ENCODE data around the gene CFDP1. TPM values are rescaled to one million over a fixed set of nuclear protein-coding genes. Genes with fewer than 3 reads are reported as not detected.

CFDP1 gene
- polyA plus RNA-seq, 3 donors = 12.9 to 23.2 (median 19.0) TPM

GRCh38 chr16:75455677-75456076 lies 22.4 kb upstream of the CFDP1 start:
- WGBS (ENCODE audit: insufficient coverage) = 97% methylated on average over 4 of the region's 5 CpGs
- Mint-ChIP-seq H3K4me1 (peaks cover 6% of the 10 kb centered on the region), H3K4me3 (no peak overlapping the region), H3K9me3 (no peaks in the 10 kb centered on the region), H3K36me3 (peaks cover 20 to 31% of the 10 kb centered on the region in 2 donors), H3K27ac (peak overlapping the region in 1 of 7 donors; percentile 76), H3K27me3 (ENCODE audit: low read depth in 3 of 3) (no peaks in the 10 kb centered on the region)
- Histone ChIP-seq H3K79me2 (ENCODE audit: insufficient read depth, low read length) (peaks cover 97% of the 10 kb centered on the region), H3K36me3 (replicated peaks in 1 of 2; ENCODE audit: control insufficient read depth in 1 of 2, insufficient read depth in 2 of 2, low read length in 2 of 2) (peaks cover 12 to 20% of the 10 kb centered on the region in 2 donors), H2AFZ (ENCODE audit: insufficient read depth, low read depth, low read length, poor library complexity, severe bottlenecking) (no peak overlapping the region), H3K4me3 (replicated peaks in 1 of 3; ENCODE audit: low read depth in 2 of 3, low read length in 3 of 3) (no peak overlapping the region), H4K20me1 (ENCODE audit: insufficient read depth, low read length) (peaks cover 95% of the 10 kb centered on the region), H3K4me2 (replicated peaks; ENCODE audit: extremely low read depth, low read length, poor library complexity, severe bottlenecking) (no peak overlapping the region), H3K9ac (ENCODE audit: insufficient read depth, low read length, poor library complexity, severe bottlenecking) (no peak overlapping the region), H3K27ac (ENCODE audit: low read depth in 1 of 2, low read length in 2 of 2) (no peak overlapping the region), H3K27me3 (ENCODE audit: control insufficient read depth in 2 of 2, insufficient read depth in 2 of 2, low read length in 2 of 2) (no peaks in the 10 kb centered on the region), H3K4me1 (ENCODE audit: control insufficient read depth in 1 of 2, insufficient read depth in 2 of 2, low read length in 2 of 2) (no peaks in the 10 kb centered on the region), H3K9me3 (replicated peaks in 1 of 2; ENCODE audit: control insufficient read depth in 1 of 2, insufficient read depth in 1 of 2, low read length in 2 of 2) (no peaks in the 10 kb centered on the region)
- no peak for DNase-seq
- intact Hi-C loops (cut with micrococcal nuclease) = no loop called here
- TF ChIP-seq CTCF (IDR thresholded peaks at IDR 0.05) = no peak

- H3K27me3 ChIP-seq (ENCODE audit: control insufficient read depth in 2 of 2, insufficient read depth in 2 of 2, low read length in 2 of 2) = no peaks in the 10 kb centered on the region
- peaks cover 19 to 35% of the 10 kb centered on the region in 2 donors for H3K36me3 ChIP-seq (replicated peaks in 1 of 2; ENCODE audit: control insufficient read depth in 1 of 2, insufficient read depth in 2 of 2, low read length in 2 of 2)
- peak overlapping the region in 1 of 7 donors; percentile 11 for H3K27ac Mint-ChIP-seq
- no peak overlapping the region for H2AFZ ChIP-seq (ENCODE audit: insufficient read depth, low read depth, low read length, poor library complexity, severe bottlenecking)
- no peaks in the 10 kb centered on the region for H3K4me1 ChIP-seq (ENCODE audit: control insufficient read depth in 1 of 2, insufficient read depth in 2 of 2, low read length in 2 of 2)
- peaks cover 73% of the 10 kb centered on the region for H3K79me2 ChIP-seq (ENCODE audit: insufficient read depth, low read length)
- H3K4me1 Mint-ChIP-seq = no peaks in the 10 kb centered on the region
- DNase-seq = no peak
- no peak for TF ChIP-seq CTCF (IDR thresholded peaks at IDR 0.05)
- intact Hi-C loops (cut with micrococcal nuclease) = no loop called here
- H3K9me3 ChIP-seq (replicated peaks in 1 of 2; ENCODE audit: control insufficient read depth in 1 of 2, insufficient read depth in 1 of 2, low read length in 2 of 2) = no peaks in the 10 kb centered on the region
- no peak overlapping the region for H3K4me2 ChIP-seq (replicated peaks; ENCODE audit: extremely low read depth, low read length, poor library complexity, severe bottlenecking)
- H4K20me1 ChIP-seq (ENCODE audit: insufficient read depth, low read length) = peaks cover 82% of the 10 kb centered on the region
- no peak overlapping the region for H3K4me3 ChIP-seq (replicated peaks in 1 of 3; ENCODE audit: low read depth in 2 of 3, low read length in 3 of 3)
- peaks cover 30 to 45% of the 10 kb centered on the region in 2 donors for H3K36me3 Mint-ChIP-seq
- H3K9ac ChIP-seq (ENCODE audit: insufficient read depth, low read length, poor library complexity, severe bottlenecking) = no peak overlapping the region
- H3K9me3 Mint-ChIP-seq = no peaks in the 10 kb centered on the region
- H3K4me3 Mint-ChIP-seq = no peak overlapping the region
- H3K27ac ChIP-seq (ENCODE audit: low read depth in 1 of 2, low read length in 2 of 2) = no peak overlapping the region
- WGBS (ENCODE audit: insufficient coverage) = 97% methylated on average over 12 of the region's 12 CpGs
- H3K27me3 Mint-ChIP-seq (ENCODE audit: low read depth in 3 of 3) = no peaks in the 10 kb centered on the region
These were observed 19.3 kb upstream of the CFDP1 start for GRCh38 chr16:75452464-75453190.

Data from CD14-positive monocyte (primary cell).